ENCODE data around the gene SYF2.

DNA sequence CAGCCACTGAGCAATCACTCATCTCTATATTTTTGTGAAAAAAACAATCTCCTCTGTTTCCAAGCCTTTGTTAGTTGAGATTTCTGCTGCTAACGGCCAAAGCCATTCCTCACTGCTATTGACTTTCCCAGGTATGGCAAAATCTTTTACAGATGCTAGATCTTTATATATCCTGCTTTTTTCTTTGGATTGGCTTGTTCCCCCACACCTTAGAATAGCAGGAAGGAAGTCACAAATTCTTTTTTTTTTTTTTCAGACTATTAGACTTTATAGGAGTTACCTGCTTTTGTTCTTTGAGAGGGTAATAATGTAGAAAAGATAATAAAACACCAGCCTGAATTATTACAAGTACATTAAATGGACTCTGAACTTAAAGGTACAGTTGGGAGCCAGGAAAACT, 24.2 kb downstream of the SYF2 start:
- TF ChIP-seq, protein P1, sequence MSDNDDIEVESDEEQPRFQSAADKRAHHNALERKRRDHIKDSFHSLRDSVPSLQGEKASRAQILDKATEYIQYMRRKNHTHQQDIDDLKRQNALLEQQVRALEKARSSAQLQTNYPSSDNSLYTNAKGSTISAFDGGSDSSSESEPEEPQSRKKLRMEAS (IDR thresholded peaks at IDR 0.05; ENCODE audit: insufficient read depth, insufficient read length) = no peak
- TF ChIP-seq CTCF (IDR thresholded peaks at IDR 0.05; ENCODE audit: extremely low read depth in 1 of 2, insufficient read depth in 1 of 2, low read depth in 1 of 2, low read length in 2 of 2) (no peak), POLR2A (IDR thresholded peaks at IDR 0.05; ENCODE audit: low read depth, low read length) (no peak), POLR2AphosphoS5 (IDR thresholded peaks at IDR 0.05; ENCODE audit: insufficient read depth, low read depth, low read length) (no peak), JUN (IDR thresholded peaks at IDR 0.05; ENCODE audit: borderline replicate concordance, insufficient read depth, insufficient read length, low read depth) (no peak), MYC (IDR thresholded peaks at IDR 0.05; ENCODE audit: low read depth, low read length) (no peak), GATA2 (IDR thresholded peaks at IDR 0.05; ENCODE audit: insufficient read depth, insufficient read length, low read depth, low read length) (no peak), EZH2 (IDR thresholded peaks at IDR 0.05; ENCODE audit: borderline replicate concordance, low read depth, low read length, severe bottlenecking) (no peak)
